Lung (tissue), 12 donors: ENCODE results near the gene IQCK. TPM values are rescaled to one million over a fixed set of nuclear protein-coding genes. Genes with fewer than 3 reads are reported as not detected.

Experiments
- ATAC-seq: fragments of 200-7000 bp; cut with Tn5 transposase; one replicate; pipeline ENCODE4 v1.9.1; 2020; ENCODE audit warnings: moderate number of reproducible peaks; ENCODE audit not compliant: insufficient read depth, low FRiP score
- DNase-seq, 3 donors: peaks; one replicate each; pipeline ENCODE4 v3.0.0-alpha.2; 2013 to 2017
- H3K27ac ChIP-seq, 2 donors: one replicate each; pipeline ENCODE4 v1.5.1; 2013; ENCODE audit warnings: mild to moderate bottlenecking in 2 of 2, moderate library complexity in 2 of 2, control low read depth in 1 of 2, inconsistent platforms in 1 of 2, low read depth in 1 of 2, low read length in 1 of 2
- H3K27me3 ChIP-seq, 3 donors: one replicate each; pipeline ENCODE4 v1.5.1; 2013; ENCODE audit warnings: low read length in 2 of 3; ENCODE audit not compliant: control insufficient read depth in 3 of 3, insufficient read depth in 3 of 3
- H3K36me3 ChIP-seq, 4 donors: one replicate each; pipeline ENCODE4 v1.5.1; 2013; ENCODE audit warnings: low read length in 4 of 4, mild to moderate bottlenecking in 1 of 4, moderate library complexity in 1 of 4; ENCODE audit not compliant: control insufficient read depth in 4 of 4, insufficient read depth in 4 of 4
- H3K4me1 ChIP-seq, 5 donors: one replicate each; pipeline ENCODE4 v1.5.1; 2013; ENCODE audit warnings: low read length in 5 of 5, mild to moderate bottlenecking in 2 of 5, moderate library complexity in 1 of 5; ENCODE audit not compliant: control insufficient read depth in 5 of 5, insufficient read depth in 5 of 5
- H3K4me3 ChIP-seq: one replicate; pipeline ENCODE4 v1.5.1; 2013; ENCODE audit warnings: mild to moderate bottlenecking, control low read depth, moderate library complexity
- H3K9ac ChIP-seq, 2 donors: one replicate each; pipeline ENCODE4 v1.5.1; 2013; ENCODE audit warnings: low read length in 2 of 2, control low read depth in 1 of 2; ENCODE audit not compliant: insufficient read depth in 1 of 2
- H3K9me3 ChIP-seq, 4 donors: one replicate each; pipeline ENCODE4 v1.5.1; 2013; ENCODE audit warnings: low read length in 3 of 4, mild to moderate bottlenecking in 1 of 4, moderate library complexity in 1 of 4; ENCODE audit not compliant: control insufficient read depth in 4 of 4, insufficient read depth in 3 of 4
- WGBS, 2 donors: extraction: QIAGEN DNeasy Blood & Tissue Kit; methylation state at CpG; one replicate each; pipeline ENCODE4 v1.1.7; 2013; 5-methylcytosine and 5-hydroxymethylcytosine counted together
- polyA plus RNA-seq, 2 donors: library from polyadenylated mRNA; stranded (reverse); fragments of 200-250 nt; gene quantifications; one replicate each; pipeline ENCODE4 v1.2.1, GENCODE V29; 2013
- total RNA-seq, 2 donors: library from RNA; depleted of rRNA in 1 of 2; stranded (reverse); fragments of >200 nt in 1 of 2; gene quantifications; one replicate each; pipeline ENCODE4 v1.2.1, GENCODE V29; 2014 to 2021
- TF ChIP-seq, protein P1 (sequence below): IDR thresholded peaks from 2 replicates; pipeline ENCODE4 v1.5.1; 2012; ENCODE audit warnings: mild to moderate bottlenecking; ENCODE audit errors: control extremely low read depth, extremely low read depth
- donor health status: control.
- donor health status: control.
- donor health status: Bipolar disorder and iron deficiency.
- donor health status: healthy.
- donor health status: DM: yes; HTN: yes; CAD: no.

The IQCK gene
- total and polyA plus RNA-seq, 4 donors, result 12.7 to 27.0 (median 20.4) TPM

GRCh38 chr16:19710991-19711545, 7.0 kb upstream of the IQCK start:
- DNase-seq, result no peak
- Histone ChIP-seq H3K36me3 (peaks cover 7 to 53% (median 22%) of the 10 kb centered on the region in 4 donors), H3K4me1 (peaks cover 0 to 4% (median 3%) of the 10 kb centered on the region in 5 donors), H3K9ac (no peak overlapping the region), H3K27me3 (no peaks in the 10 kb centered on the region), H3K9me3 (no peaks in the 10 kb centered on the region), H3K4me3 (no peak overlapping the region), H3K27ac (peak overlapping the region in 1 of 2 donors; percentile 37)
- TF ChIP-seq, protein P1, sequence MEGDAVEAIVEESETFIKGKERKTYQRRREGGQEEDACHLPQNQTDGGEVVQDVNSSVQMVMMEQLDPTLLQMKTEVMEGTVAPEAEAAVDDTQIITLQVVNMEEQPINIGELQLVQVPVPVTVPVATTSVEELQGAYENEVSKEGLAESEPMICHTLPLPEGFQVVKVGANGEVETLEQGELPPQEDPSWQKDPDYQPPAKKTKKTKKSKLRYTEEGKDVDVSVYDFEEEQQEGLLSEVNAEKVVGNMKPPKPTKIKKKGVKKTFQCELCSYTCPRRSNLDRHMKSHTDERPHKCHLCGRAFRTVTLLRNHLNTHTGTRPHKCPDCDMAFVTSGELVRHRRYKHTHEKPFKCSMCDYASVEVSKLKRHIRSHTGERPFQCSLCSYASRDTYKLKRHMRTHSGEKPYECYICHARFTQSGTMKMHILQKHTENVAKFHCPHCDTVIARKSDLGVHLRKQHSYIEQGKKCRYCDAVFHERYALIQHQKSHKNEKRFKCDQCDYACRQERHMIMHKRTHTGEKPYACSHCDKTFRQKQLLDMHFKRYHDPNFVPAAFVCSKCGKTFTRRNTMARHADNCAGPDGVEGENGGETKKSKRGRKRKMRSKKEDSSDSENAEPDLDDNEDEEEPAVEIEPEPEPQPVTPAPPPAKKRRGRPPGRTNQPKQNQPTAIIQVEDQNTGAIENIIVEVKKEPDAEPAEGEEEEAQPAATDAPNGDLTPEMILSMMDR, result no peak
- no peak for ATAC-seq
- WGBS, 2 donors, result 69 to 83% methylated on average over 13 of the region's 13 CpGs

DNA sequence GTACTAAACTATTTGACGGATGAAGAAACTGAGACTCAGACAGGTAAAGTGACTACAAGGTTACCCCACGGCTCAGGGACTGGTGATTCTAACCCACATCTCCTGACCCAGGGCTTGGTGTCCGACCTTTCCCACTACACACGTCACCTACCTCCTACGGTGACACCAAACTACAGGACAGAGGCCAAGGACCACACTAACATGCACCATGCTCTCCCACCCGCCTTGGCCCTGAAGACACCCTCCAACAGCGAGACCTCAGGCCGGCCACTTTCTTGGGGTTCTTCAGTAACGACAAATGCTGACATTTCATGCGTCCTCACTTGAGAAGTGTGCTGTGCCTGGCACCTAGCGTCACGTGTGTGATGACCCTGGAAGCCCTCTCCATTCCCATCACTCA, 6.4 kb upstream of the IQCK start:
- 93 to 95% methylated on average over 12 of the region's 12 CpGs for WGBS, 2 donors
- Histone ChIP-seq H3K9me3 (no peaks in the 10 kb centered on the region), H3K4me3 (no peak overlapping the region), H3K4me1 (peaks cover 0 to 9% (median 5%) of the 10 kb centered on the region in 5 donors), H3K36me3 (peaks cover 7 to 51% (median 21%) of the 10 kb centered on the region in 4 donors), H3K27me3 (no peaks in the 10 kb centered on the region), H3K27ac (peak overlapping the region in 1 of 2 donors; percentile 28), H3K9ac (no peak overlapping the region)
- TF ChIP-seq, protein P1, result no peak
- no peak for DNase-seq
- ATAC-seq, result no peak

- H3K4me1 ChIP-seq, result peaks cover 0 to 10% (median 5%) of the 10 kb centered on the region in 5 donors
- TF ChIP-seq, protein P1, result no peak
- no peaks in the 10 kb centered on the region for H3K9me3 ChIP-seq
- WGBS, 2 donors, result 95 to 96% methylated on average over 11 of the region's 11 CpGs
- no peak overlapping the region for H3K4me3 ChIP-seq
- DNase-seq, result no peak
- H3K27me3 ChIP-seq, result no peaks in the 10 kb centered on the region
- ATAC-seq, result no peak
- H3K36me3 ChIP-seq, result peaks cover 7 to 46% (median 18%) of the 10 kb centered on the region in 4 donors
- H3K27ac ChIP-seq, result no peak overlapping the region
- no peak overlapping the region for H3K9ac ChIP-seq
Measured at GRCh38 chr16:19712418-19713058, 5.5 kb upstream of the IQCK start.
